Spleen (tissue), 11 donors: ENCODE measurements around the gene WDR1. TPM values are rescaled to one million over a fixed set of nuclear protein-coding genes. Genes with fewer than 3 reads are reported as not detected.

Experiments
- DNase-seq: peaks from one replicate; pipeline ENCODE4 v3.0.0-alpha.2; 2020
- H3K27ac ChIP-seq, 8 donors: fragments of 200-600 bp; sonication (generic) in 7 of 8; 1 replicate in 4 of 8; 2 replicates in 4 of 8; pipeline versions ENCODE4 v1.5.0 to v1.8.0; 2016 to 2021; ENCODE audit warnings: inconsistent platforms in 4 of 8, mild to moderate bottlenecking in 4 of 8, moderate library complexity in 1 of 8
- H3K27me3 ChIP-seq, 7 donors: fragments of 200-600 bp; sonication (generic) in 6 of 7; replicated peaks in 1 of 7; 1 replicate in 4 of 7; 2 replicates in 3 of 7; pipeline versions ENCODE4 v1.5.0 to v1.8.0; 2016 to 2021; ENCODE audit warnings: inconsistent platforms in 3 of 7, mild to moderate bottlenecking in 1 of 7
- H3K36me3 ChIP-seq, 6 donors: fragments of 200-600 bp; sonication (generic) in 5 of 6; 1 replicate in 4 of 6; 2 replicates in 2 of 6; pipeline versions ENCODE4 v1.5.0 to v1.8.0; 2016 to 2021; ENCODE audit warnings: inconsistent platforms in 2 of 6
- H3K4me1 ChIP-seq, 6 donors: fragments of 200-600 bp; sonication (generic) in 5 of 6; 1 replicate in 3 of 6; 2 replicates in 3 of 6; pipeline versions ENCODE4 v1.5.0 to v1.8.0; 2016 to 2021; ENCODE audit warnings: inconsistent platforms in 3 of 6
- H3K4me3 ChIP-seq, 8 donors: fragments of 200-600 bp; sonication (generic) in 7 of 8; 1 replicate in 4 of 8; 2 replicates in 4 of 8; pipeline versions ENCODE4 v1.5.0 to v1.8.0; 2016 to 2021; ENCODE audit warnings: inconsistent platforms in 4 of 8, mild to moderate bottlenecking in 4 of 8, moderate library complexity in 2 of 8
- H3K9me3 ChIP-seq, 8 donors: fragments of 200-600 bp; sonication (generic) in 7 of 8; 1 replicate in 4 of 8; 2 replicates in 4 of 8; pipeline versions ENCODE4 v1.5.0 to v1.8.0; 2016 to 2021; ENCODE audit warnings: inconsistent platforms in 4 of 8
- POLR2A ChIP-seq, 3 donors: fragments of 450-650 bp; IDR thresholded peaks; one replicate each; pipeline ENCODE4 v1.5.1; 2017; ENCODE audit warnings: antibody characterized with exemption in 3 of 3, mild to moderate bottlenecking in 1 of 3
- POLR2AphosphoS5 ChIP-seq, 3 donors: sonication (generic); formaldehyde crosslinking; IDR thresholded peaks; one replicate each; pipeline ENCODE4 v1.5.1; 2017; ENCODE audit warnings: antibody characterized with exemption in 3 of 3
- WGBS, 5 donors: extraction: QIAGEN DNeasy Blood & Tissue Kit in 3 of 5; methylation state at CpG; one replicate each; pipeline versions ENCODE4 v1.1.5 to v1.1.7; 2013 to 2018; 5-methylcytosine and 5-hydroxymethylcytosine counted together
- intact Hi-C: fragments of 100-400 bp; cut with DNase I; formaldehyde crosslinking; loops from one replicate; pipeline ENCODE4 v1.15.0; 2023; ENCODE audit warnings: low total_unique reads
- polyA plus RNA-seq, 3 donors: library from polyadenylated mRNA; stranded (reverse); fragments of 200-250 nt; gene quantifications; one replicate each; pipeline ENCODE4 v1.2.1, GENCODE V29; 2013
- total RNA-seq, 7 donors: library from RNA; depleted of rRNA in 3 of 7; stranded (reverse); fragments of >200 nt in 3 of 7; fragmentation: NEBNext Ultra II Directional in 4 of 7; extraction: Animal tissue kit (Norgen Biotek cat#: 25700) in 4 of 7; gene quantifications; one replicate each; pipeline versions ENCODE4 v1.1.0 to v1.2.1, GENCODE V29; 2016 to 2021
- TF ChIP-seq, protein P1 (sequence below), 11 experiments: fragments of 200-600 bp in 7 of 11; fragments of 450-650 bp in 4 of 11; sonication (generic) in 4 of 11; IDR thresholded peaks in 8 of 11; conservative IDR thresholded peaks in 3 of 11; 1 replicate in 7 of 11; 2 replicates in 4 of 11; pipeline versions ENCODE4 v1.4.0 to v1.8.0; 2016 to 2021; ENCODE audit warnings: antibody characterized with exemption in 11 of 11, inconsistent platforms in 4 of 11, mild to moderate bottlenecking in 1 of 11
- donor health status: healthy with polysubstance abuse.
- donor health status: DM: no; HTN: no; CAD: no; lungs with moderate emphysema.
- donor health status: DM: no; HTN: no; CAD: no.
- donor health status: Bipolar disorder and iron deficiency.
- donor health status: healthy.
- donor health status: DM: no; HTN: no; CAD: no.
- donor health status: DM: yes; HTN: yes; CAD: no.

Gene WDR1
- total and polyA plus RNA-seq, 10 donors, result 56.6 to 377 (median 147) TPM

DNA sequence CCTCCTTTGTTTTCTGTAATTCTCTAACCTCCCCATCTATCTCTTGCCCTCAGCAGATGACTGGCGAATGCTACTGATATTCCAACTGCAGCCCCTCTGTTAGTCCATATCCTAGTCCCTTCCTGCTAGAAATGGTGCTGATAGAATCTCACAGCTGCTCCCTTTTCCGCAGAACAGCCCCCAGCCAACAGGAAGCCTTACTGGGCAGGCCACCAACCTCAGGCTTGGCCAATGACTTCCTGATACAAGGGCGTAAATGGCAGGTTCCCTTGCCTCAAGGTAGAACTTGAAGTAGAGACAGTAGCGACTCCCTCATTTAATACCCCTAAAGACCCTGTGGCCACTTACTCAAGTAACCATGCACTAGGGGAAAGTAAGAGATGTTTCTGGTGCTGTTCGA, 68.6 kb downstream of the WDR1 start:
- Histone ChIP-seq H3K27ac (no peak overlapping the region), H3K27me3 (peaks cover 0 to 31% (median 0%) of the 10 kb centered on the region in 7 donors), H3K4me3 (no peak overlapping the region), H3K9me3 (peaks cover 0 to 8% (median 5%) of the 10 kb centered on the region in 8 donors), H3K4me1 (peaks cover 0 to 17% (median 0%) of the 10 kb centered on the region in 6 donors), H3K36me3 (peaks cover 0 to 4% (median 0%) of the 10 kb centered on the region in 6 donors)
- no peak for DNase-seq
- WGBS, 5 donors, result 28 to 80% (median 54%) methylated on average over 4 to 5 of the region's 5 CpGs
- intact Hi-C loops, result no loop called here
- TF ChIP-seq POLR2A (IDR thresholded peaks at IDR 0.05) (no peak), POLR2AphosphoS5 (IDR thresholded peaks at IDR 0.05) (no peak)
- TF ChIP-seq, protein P1, sequence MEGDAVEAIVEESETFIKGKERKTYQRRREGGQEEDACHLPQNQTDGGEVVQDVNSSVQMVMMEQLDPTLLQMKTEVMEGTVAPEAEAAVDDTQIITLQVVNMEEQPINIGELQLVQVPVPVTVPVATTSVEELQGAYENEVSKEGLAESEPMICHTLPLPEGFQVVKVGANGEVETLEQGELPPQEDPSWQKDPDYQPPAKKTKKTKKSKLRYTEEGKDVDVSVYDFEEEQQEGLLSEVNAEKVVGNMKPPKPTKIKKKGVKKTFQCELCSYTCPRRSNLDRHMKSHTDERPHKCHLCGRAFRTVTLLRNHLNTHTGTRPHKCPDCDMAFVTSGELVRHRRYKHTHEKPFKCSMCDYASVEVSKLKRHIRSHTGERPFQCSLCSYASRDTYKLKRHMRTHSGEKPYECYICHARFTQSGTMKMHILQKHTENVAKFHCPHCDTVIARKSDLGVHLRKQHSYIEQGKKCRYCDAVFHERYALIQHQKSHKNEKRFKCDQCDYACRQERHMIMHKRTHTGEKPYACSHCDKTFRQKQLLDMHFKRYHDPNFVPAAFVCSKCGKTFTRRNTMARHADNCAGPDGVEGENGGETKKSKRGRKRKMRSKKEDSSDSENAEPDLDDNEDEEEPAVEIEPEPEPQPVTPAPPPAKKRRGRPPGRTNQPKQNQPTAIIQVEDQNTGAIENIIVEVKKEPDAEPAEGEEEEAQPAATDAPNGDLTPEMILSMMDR (IDR thresholded peaks at IDR 0.05 in 8 of 11, conservative IDR thresholded peaks at IDR 0.05 in 3 of 11), result no peak

DNA sequence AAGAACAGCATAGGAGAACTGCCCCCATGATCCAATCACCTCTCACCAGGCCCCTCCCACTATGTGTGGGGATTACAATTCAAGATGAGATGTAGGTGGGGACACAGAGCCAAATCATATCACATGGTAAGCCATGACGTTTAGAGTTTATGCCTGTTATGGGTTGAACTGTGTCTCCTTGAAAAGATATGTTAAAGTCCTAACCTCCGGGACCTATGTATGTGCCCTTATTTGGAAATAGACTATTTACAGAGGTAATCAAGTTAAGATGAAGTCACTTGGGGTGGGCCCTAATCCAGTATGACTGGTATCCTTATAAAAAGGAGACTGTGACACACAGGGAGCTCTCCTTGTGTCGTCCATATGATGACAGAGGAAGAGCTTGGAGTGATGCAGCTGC, 70.1 kb downstream of the WDR1 start:
- Histone ChIP-seq H3K4me3 (no peak overlapping the region), H3K9me3 (peaks cover 0 to 21% (median 19%) of the 10 kb centered on the region in 8 donors), H3K27me3 (peaks cover 0 to 20% (median 0%) of the 10 kb centered on the region in 7 donors), H3K4me1 (peaks cover 0 to 17% (median 0%) of the 10 kb centered on the region in 6 donors), H3K27ac (no peak overlapping the region), H3K36me3 (peaks cover 0 to 4% (median 0%) of the 10 kb centered on the region in 6 donors)
- TF ChIP-seq POLR2A (IDR thresholded peaks at IDR 0.05), result no peak
- no peak for TF ChIP-seq POLR2AphosphoS5 (IDR thresholded peaks at IDR 0.05)
- TF ChIP-seq, protein P1 (IDR thresholded peaks at IDR 0.05 in 8 of 11, conservative IDR thresholded peaks at IDR 0.05 in 3 of 11), result no peak
- DNase-seq, result no peak
- intact Hi-C loops, result no loop called here
- WGBS, 5 donors, result 73 to 85% (median 81%) methylated on average over 3 of the region's 3 CpGs

DNA sequence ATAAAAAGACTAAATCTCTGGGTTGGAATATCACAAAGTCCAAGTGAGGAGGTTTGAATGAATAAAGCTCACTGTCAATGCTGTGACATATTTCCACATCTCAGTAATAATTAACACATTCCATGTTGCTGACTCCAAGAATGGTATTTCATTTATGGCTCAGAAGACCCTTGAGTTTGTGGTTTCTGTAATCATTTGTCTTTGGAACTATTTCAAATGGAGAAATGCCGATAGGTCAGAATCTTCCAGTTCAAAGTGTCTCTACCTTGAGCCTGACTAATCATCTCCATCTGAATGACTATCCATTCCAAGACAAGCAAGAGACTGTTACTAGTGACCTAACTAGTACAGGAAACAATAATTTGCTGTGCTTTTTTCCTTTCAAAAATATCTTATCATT, 71.1 kb downstream of the WDR1 start:
- peaks cover 0 to 4% (median 0%) of the 10 kb centered on the region in 6 donors for H3K36me3 ChIP-seq
- H3K27me3 ChIP-seq, result peaks cover 0 to 10% (median 0%) of the 10 kb centered on the region in 7 donors
- TF ChIP-seq POLR2AphosphoS5 (IDR thresholded peaks at IDR 0.05) (no peak), POLR2A (IDR thresholded peaks at IDR 0.05) (no peak)
- TF ChIP-seq, protein P1 (IDR thresholded peaks at IDR 0.05 in 8 of 11, conservative IDR thresholded peaks at IDR 0.05 in 3 of 11), result no peak
- peak overlapping the region in 2 of 8 donors; percentile 41 to 56 for H3K27ac ChIP-seq
- H3K9me3 ChIP-seq, result peaks cover 0 to 21% (median 19%) of the 10 kb centered on the region in 8 donors
- intact Hi-C loops, result no loop called here
- H3K4me3 ChIP-seq, result no peak overlapping the region
- WGBS, 5 donors, result 70 to 87% (median 81%) methylated on average over 1 of the region's 1 CpG
- peaks cover 0 to 17% (median 0%) of the 10 kb centered on the region in 6 donors for H3K4me1 ChIP-seq
- no peak for DNase-seq

DNA sequence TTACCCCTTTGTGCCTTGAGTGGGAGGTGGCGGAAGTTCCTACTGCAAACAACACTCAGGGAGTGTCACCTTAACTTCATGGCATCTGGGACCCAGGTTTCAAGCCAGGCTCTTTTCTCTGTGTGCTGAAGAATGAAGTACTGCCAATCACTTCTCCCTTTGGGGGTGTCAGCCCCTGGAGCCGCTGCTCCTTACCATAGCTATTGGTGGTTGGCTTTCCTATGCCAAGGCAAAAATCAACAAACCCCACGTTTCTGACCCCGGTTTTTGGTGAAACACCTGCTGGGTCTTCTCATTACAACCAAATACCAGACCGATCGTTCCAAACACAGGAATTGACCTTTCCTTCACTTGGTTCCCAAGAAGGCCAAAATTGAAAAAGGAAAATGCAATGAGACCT, 75.6 kb downstream of the WDR1 start:
- Histone ChIP-seq H3K27me3 (no peaks in the 10 kb centered on the region), H3K27ac (no peak overlapping the region), H3K9me3 (peaks cover 0 to 21% (median 19%) of the 10 kb centered on the region in 8 donors), H3K4me3 (no peak overlapping the region), H3K4me1 (peaks cover 0 to 15% (median 0%) of the 10 kb centered on the region in 6 donors), H3K36me3 (peaks cover 0 to 9% (median 0%) of the 10 kb centered on the region in 6 donors)
- DNase-seq, result no peak
- 74 to 89% (median 85%) methylated on average over 6 of the region's 6 CpGs for WGBS, 5 donors
- intact Hi-C loops, result no loop called here
- TF ChIP-seq, protein P1 (IDR thresholded peaks at IDR 0.05 in 8 of 11, conservative IDR thresholded peaks at IDR 0.05 in 3 of 11), result no peak
- no peak for TF ChIP-seq POLR2AphosphoS5 (IDR thresholded peaks at IDR 0.05)
- TF ChIP-seq POLR2A (IDR thresholded peaks at IDR 0.05), result no peak
